HFF-Myc (cell line): ENCODE data around the gene PARN.

Experiments used
- DNase-seq: peaks from one replicate; pipeline ENCODE4 v3.0.0-alpha.2; 2011; ENCODE audit warnings: low read depth; ENCODE audit errors: extremely low read depth
- H3K4me3 ChIP-seq: replicated peaks from 2 replicates; pipeline ENCODE4 v1.5.1; 2011; ENCODE audit warnings: low read depth, mild to moderate bottlenecking, control low read depth, low read length
- CTCF ChIP-seq: IDR thresholded peaks from 2 replicates; pipeline ENCODE4 v1.5.1; 2012; ENCODE audit warnings: mild to moderate bottlenecking, low read depth, low read length, control low read depth; ENCODE audit errors: missing control alignments

PARN gene

GRCh38 chr16:14668556-14669223 is 38.6 kb upstream of the PARN start:
- TF ChIP-seq CTCF = no peak
- H3K4me3 ChIP-seq = no peak overlapping the region
- DNase-seq = no peak

GRCh38 chr16:14667347-14668266 is 37.5 kb upstream of the PARN start:
- DNase-seq = no peak
- no peak overlapping the region for H3K4me3 ChIP-seq
- no peak for TF ChIP-seq CTCF

- TF ChIP-seq CTCF = no peak
- no peak for DNase-seq
- no peak overlapping the region for H3K4me3 ChIP-seq
Observed at GRCh38 chr16:14658063-14658462, 28.0 kb upstream of the PARN start.

GRCh38 chr16:14652726-14653125 is 22.7 kb upstream of the PARN start:
- no peak for DNase-seq
- H3K4me3 ChIP-seq = no peak overlapping the region
- no peak for TF ChIP-seq CTCF

GRCh38 chr16:14650629-14651028 is 20.6 kb upstream of the PARN start:
- no peak for DNase-seq

GRCh38 chr16:14649816-14650215 is 19.8 kb upstream of the PARN start:
- TF ChIP-seq CTCF = no peak
- H3K4me3 ChIP-seq = no peak overlapping the region
- DNase-seq = no peak

More at GRCh38 chr16:14650629-14651028, 20.6 kb upstream of the PARN start:
- no peak overlapping the region for H3K4me3 ChIP-seq
- TF ChIP-seq CTCF = no peak
